Fibroblast of skin of left quadriceps (primary cell): ENCODE data around the gene PCBP3.
A peak's percentile ranks its signal among the peaks of the same experiment; 100 is the strongest.
"Not testable (repeated sequence)": the region's sequence is repeated elsewhere in the genome, so short reads cannot be mapped to it uniquely, and the experiment has no call there.

Source experiments
- DNase-seq, 2 experiments: peaks; one replicate each; pipeline ENCODE4 v3.0.0-alpha.2; 2013; ENCODE audit warnings: low read depth in 2 of 2

The PCBP3 gene

GRCh38 chr21:45875416-45875760 lies 231.9 kb downstream of the PCBP3 start:
- DNase-seq, result no peak

GRCh38 chr21:45875881-45876280 lies 232.4 kb downstream of the PCBP3 start:
- no peak for DNase-seq

- no peak for DNase-seq
Observed at GRCh38 chr21:45876381-45877170, 233.1 kb downstream of the PCBP3 start.

- DNase-seq, result no peak
Observed at GRCh38 chr21:45877171-45877438, 233.6 kb downstream of the PCBP3 start.

- DNase-seq, result no peak
Observed at GRCh38 chr21:45877821-45878469, 234.4 kb downstream of the PCBP3 start.

GRCh38 chr21:45880097-45881068 lies 236.9 kb downstream of the PCBP3 start:
- peak; percentile 63 to 64 for DNase-seq

- DNase-seq, result no peak
Observed at GRCh38 chr21:45882645-45883044, 239.1 kb downstream of the PCBP3 start.

GRCh38 chr21:45883090-45883489 lies 239.6 kb downstream of the PCBP3 start:
- no peak for DNase-seq

GRCh38 chr21:45885597-45885929 lies 242.0 kb downstream of the PCBP3 start:
- DNase-seq, result no peak

GRCh38 chr21:45885930-45886601 lies 242.5 kb downstream of the PCBP3 start:
- not testable (repeated sequence) for DNase-seq

GRCh38 chr21:45886610-45887026 lies 243.1 kb downstream of the PCBP3 start:
- DNase-seq, result no peak

GRCh38 chr21:45887120-45887611 lies 243.6 kb downstream of the PCBP3 start:
- DNase-seq, result no peak

- DNase-seq, result no peak
Observed at GRCh38 chr21:45887788-45888187, 244.3 kb downstream of the PCBP3 start.

GRCh38 chr21:45888386-45889009 lies 245.0 kb downstream of the PCBP3 start:
- DNase-seq, result no peak

GRCh38 chr21:45889256-45889655 lies 245.7 kb downstream of the PCBP3 start:
- no peak for DNase-seq

GRCh38 chr21:45889961-45890360 lies 246.4 kb downstream of the PCBP3 start:
- DNase-seq, result no peak

GRCh38 chr21:45891388-45892155 lies 248.0 kb downstream of the PCBP3 start:
- no peak for DNase-seq

- no peak for DNase-seq
Observed at GRCh38 chr21:45892156-45892915, 248.8 kb downstream of the PCBP3 start.

- no peak for DNase-seq
Observed at GRCh38 chr21:45892916-45893739, 249.6 kb downstream of the PCBP3 start.
